Pancreas (tissue), 10 donors: ENCODE results near the gene ITPKA. TPM values are rescaled to one million over a fixed set of nuclear protein-coding genes. Genes with fewer than 3 reads are reported as not detected.

Experiments used
- ATAC-seq, 4 donors: fragments of 200-7000 bp; cut with Tn5 transposase; one replicate each; pipeline versions ENCODE4 v1.8.0 to v1.9.1; 2020; ENCODE audit warnings: mild to moderate bottlenecking in 4 of 4, moderate library complexity in 4 of 4
- DNase-seq, 6 donors: peaks; one replicate each; pipeline ENCODE4 v3.0.0-alpha.2; 2020
- FAIRE-seq: peaks from 2 replicates; lab custom pipeline; 2012; peaks lifted over from hg19 to GRCh38; lab: Jason Lieb, UNC
- H3K27ac ChIP-seq, 4 donors: fragments of 200-600 bp; sonication (generic); 1 replicate in 3 of 4; 2 replicates in 1 of 4; pipeline versions ENCODE4 v1.5.0 to v1.8.0; 2020
- H3K27me3 ChIP-seq, 4 donors: fragments of 200-600 bp; one replicate each; pipeline ENCODE4 v1.8.0; 2021
- H3K36me3 ChIP-seq, 3 donors: fragments of 200-600 bp; sonication (generic) in 1 of 3; one replicate each; pipeline versions ENCODE4 v1.5.0 to v1.8.0; 2020 to 2021
- H3K4me1 ChIP-seq, 3 donors: fragments of 200-600 bp; one replicate each; pipeline ENCODE4 v1.8.0; 2021
- H3K4me3 ChIP-seq, 4 donors: fragments of 200-600 bp; sonication (generic) in 2 of 4; one replicate each; pipeline versions ENCODE4 v1.5.0 to v1.8.0; 2020 to 2021
- H3K9me3 ChIP-seq, 4 donors: fragments of 200-600 bp; one replicate each; pipeline ENCODE4 v1.8.0; 2021
- CTCF ChIP-seq, 4 donors: fragments of 200-600 bp; sonication (generic) in 3 of 4; IDR thresholded peaks; one replicate each; pipeline versions ENCODE4 v1.5.0 to v1.8.0; 2021; ENCODE audit warnings: antibody characterized with exemption in 4 of 4
- WGBS, 2 donors: extraction: QIAGEN DNeasy Blood & Tissue Kit; methylation state at CpG; one replicate each; pipeline ENCODE4 v1.1.7; 2013; 5-methylcytosine and 5-hydroxymethylcytosine counted together
- intact Hi-C, 3 donors: fragments of 100-400 bp; cut with DNase I; formaldehyde crosslinking; loops; one replicate each; pipeline versions ENCODE4 v1.11.1 to v1.14.2; 2022
- polyA plus RNA-seq, 2 donors: library from polyadenylated mRNA; stranded (reverse); fragments of 200-250 nt; gene quantifications; one replicate each; pipeline ENCODE4 v1.2.3, GENCODE V29; 2013
- total RNA-seq, 6 donors: library from RNA; stranded (reverse); fragmentation: NEBNext Ultra II Directional in 4 of 6; extraction: Animal tissue kit (Norgen Biotek cat#: 25700) in 4 of 6; gene quantifications; one replicate each; pipeline versions ENCODE4 v1.2.1 to v1.2.4, GENCODE V29; 2021 to 2023
- donor health status: healthy with polysubstance abuse.
- donor health status: DM: no; HTN: no; CAD: no; lungs with moderate emphysema.
- donor health status: DM: no; HTN: no; CAD: no.
- donor health status: control.
- donor health status: control.
- donor health status: Bipolar disorder and iron deficiency.
- donor health status: DM: yes; HTN: yes; CAD: no.
- donor health status: DM: no; HTN: no; CAD: no.
- donor health status: DM: no; HTN: no; CAD: no.
- donor health status: DM: yes; HTN: yes; CAD: no.

Gene ITPKA
- total and polyA plus RNA-seq, 8 donors: 0.64 to 2.8 (median 1.1) TPM

DNA sequence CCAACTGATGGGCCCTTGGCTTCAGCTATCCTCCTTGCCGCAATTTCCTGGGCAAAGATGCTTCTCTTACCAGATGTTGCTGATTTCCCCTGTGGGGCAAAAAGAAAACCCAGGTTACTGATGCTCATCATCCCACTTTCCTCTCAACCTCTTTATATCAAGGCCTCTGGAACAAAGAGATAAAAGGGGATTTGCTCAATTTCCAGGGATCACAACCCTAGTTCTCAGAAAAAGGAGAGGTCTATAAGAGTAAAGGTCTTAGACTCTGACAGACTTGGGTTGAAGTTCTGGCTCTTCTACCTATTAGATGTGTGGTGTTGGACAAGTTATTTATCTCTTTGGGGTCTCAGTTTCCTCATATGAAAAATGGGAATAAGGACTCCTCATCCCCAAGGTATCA lies 41.9 kb downstream of the ITPKA start:
- no peak overlapping the region for H3K27ac ChIP-seq
- TF ChIP-seq CTCF (IDR thresholded peaks at IDR 0.05): no peak
- DNase-seq: no peak

DNA sequence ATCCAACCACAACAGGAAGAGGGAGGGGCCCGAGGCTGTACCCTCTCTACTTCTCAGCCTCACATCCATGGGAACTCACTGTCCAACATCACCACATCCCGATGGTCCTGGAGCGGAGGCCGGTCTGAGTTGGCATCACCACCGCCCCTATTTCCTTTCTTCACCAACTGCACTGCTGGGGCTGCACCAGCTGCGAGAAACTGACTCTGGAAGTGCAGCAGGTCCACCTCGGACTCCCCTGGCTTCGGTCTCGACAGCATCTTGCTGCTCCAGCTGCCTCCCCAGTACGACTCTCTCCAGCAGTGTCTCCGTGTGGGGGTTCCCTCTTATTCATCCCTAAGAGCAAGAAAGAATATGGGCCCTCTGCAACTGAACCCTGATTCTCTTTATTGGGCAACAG lies 43.2 kb downstream of the ITPKA start:
- H3K4me1 ChIP-seq: no peaks in the 10 kb centered on the region
- no peaks in the 10 kb centered on the region for H3K27me3 ChIP-seq
- no peak overlapping the region for H3K27ac ChIP-seq
- FAIRE-seq: no peak
- no peaks in the 10 kb centered on the region for H3K9me3 ChIP-seq
- no peak for DNase-seq
- TF ChIP-seq CTCF (IDR thresholded peaks at IDR 0.05): no peak
- no peak overlapping the region for H3K4me3 ChIP-seq
- 91 to 94% methylated on average over 11 of the region's 11 CpGs for WGBS, 2 donors
- no peak for ATAC-seq
- peaks cover 0 to 15% (median 10%) of the 10 kb centered on the region in 3 donors for H3K36me3 ChIP-seq
- intact Hi-C loops: no loop called here

More for the DNA sequence above, 41.9 kb downstream of the ITPKA start:
- intact Hi-C loops: no loop called here
- Histone ChIP-seq H3K36me3 (peaks cover 0 to 15% (median 10%) of the 10 kb centered on the region in 3 donors), H3K4me3 (no peak overlapping the region), H3K9me3 (no peaks in the 10 kb centered on the region), H3K4me1 (no peaks in the 10 kb centered on the region), H3K27me3 (no peaks in the 10 kb centered on the region)
- FAIRE-seq (no peak), ATAC-seq (no peak)
- WGBS, 2 donors: 97 to 100% methylated on average over 1 of the region's 1 CpG

GRCh38 chr15:41543521-41543870 lies 49.8 kb downstream of the ITPKA start:
- ATAC-seq (no peak), FAIRE-seq (no peak), DNase-seq (no peak)
- Histone ChIP-seq H3K27me3 (no peaks in the 10 kb centered on the region), H3K36me3 (no peaks in the 10 kb centered on the region), H3K4me1 (peaks cover 0 to 5% (median 0%) of the 10 kb centered on the region in 3 donors), H3K4me3 (peak overlapping the region; percentile 40 to 70 (median 61)), H3K27ac (peak overlapping the region in 2 of 4 donors; percentile 52 to 55), H3K9me3 (no peaks in the 10 kb centered on the region)
- 2 to 4% methylated on average over 8 of the region's 8 CpGs for WGBS, 2 donors
- intact Hi-C loops: no loop called here
- TF ChIP-seq CTCF (IDR thresholded peaks at IDR 0.05): no peak

- H3K27ac ChIP-seq: no peak overlapping the region
- peak overlapping the region in 2 of 4 donors; percentile 70 for H3K4me3 ChIP-seq
- intact Hi-C loops: no loop called here
- WGBS, 2 donors: 74% methylated on average over 13 to 15 of the region's 15 CpGs
- no peaks in the 10 kb centered on the region for H3K27me3 ChIP-seq
- no peaks in the 10 kb centered on the region for H3K9me3 ChIP-seq
- DNase-seq (peak in 1 of 6 donors; percentile 27), FAIRE-seq (no peak), ATAC-seq (peak in 3 of 4 donors; percentile 6 to 24 (median 10))
- H3K36me3 ChIP-seq: no peaks in the 10 kb centered on the region
- H3K4me1 ChIP-seq: peaks cover 0 to 5% (median 0%) of the 10 kb centered on the region in 3 donors
- TF ChIP-seq CTCF (IDR thresholded peaks at IDR 0.05): no peak
These were observed 51.0 kb downstream of the ITPKA start for GRCh38 chr15:41544650-41545015.

DNA sequence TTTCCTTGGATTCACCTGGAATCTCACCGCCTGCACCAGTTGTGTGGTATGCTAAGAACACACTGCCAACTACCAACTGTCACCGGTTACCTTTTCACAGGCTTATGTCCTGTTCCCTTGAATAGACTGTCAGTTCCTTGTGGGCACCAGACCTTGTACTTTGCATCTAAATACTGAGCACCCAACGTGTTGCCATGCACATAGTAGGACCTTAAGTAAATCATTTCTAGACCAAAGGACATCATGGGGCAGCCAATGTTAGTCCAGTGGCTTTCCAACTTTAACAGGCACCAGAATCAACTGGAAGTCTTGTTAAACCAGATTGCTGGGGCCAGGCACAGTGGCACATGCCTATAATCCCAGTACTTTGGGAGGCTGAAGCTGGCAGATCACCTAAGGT lies 51.5 kb downstream of the ITPKA start:
- FAIRE-seq (no peak), DNase-seq (no peak), ATAC-seq (no peak)
- Histone ChIP-seq H3K4me1 (peaks cover 0 to 5% (median 0%) of the 10 kb centered on the region in 3 donors), H3K9me3 (no peaks in the 10 kb centered on the region), H3K27ac (no peak overlapping the region), H3K4me3 (no peak overlapping the region), H3K27me3 (no peaks in the 10 kb centered on the region), H3K36me3 (no peaks in the 10 kb centered on the region)
- intact Hi-C loops: no loop called here
- WGBS, 2 donors: 71 to 80% methylated on average over 3 of the region's 3 CpGs
- TF ChIP-seq CTCF (IDR thresholded peaks at IDR 0.05): no peak
